Endothelial cell of umbilical vein (primary cell): ENCODE measurements around the gene HSD17B2. TPM values are rescaled to one million over a fixed set of nuclear protein-coding genes. Genes with fewer than 3 reads are reported as not detected.

Source experiments
- BruUV-seq: library from RNA; stranded (reverse); fragments of 400-500 nt; replicated peaks from 2 replicates; lab custom pipeline; 2021; lab: Mats Ljungman, UMichigan
- CTCF ChIA-PET: fragments of 300-600, 350-600 bp; sonication (Branson Sonifier 250); formaldehyde crosslinking; loops from one replicate; lab custom pipeline; 2021; ENCODE audit warnings: antibody characterized with exemption, inconsistent platforms; lab: Charles Lee
- POLR2A ChIA-PET: fragments of 300-600, 350-600 bp; sonication (Branson Sonifier 250); formaldehyde crosslinking; loops from one replicate; lab custom pipeline; 2021; ENCODE audit warnings: antibody characterized with exemption, inconsistent platforms; lab: Charles Lee
- DNase-seq: peaks from one replicate; pipeline ENCODE4 v3.0.0-alpha.2; 2011; ENCODE audit warnings: low read depth, low spot score
- FAIRE-seq: peaks from 2 replicates; lab custom pipeline; 2011; peaks lifted over from hg19 to GRCh38; lab: Jason Lieb, UNC
- H2AFZ ChIP-seq: 2 replicates; pipeline ENCODE4 v1.6.0; 2012; ENCODE audit warnings: low read depth, low read length, control low read depth, inconsistent platforms
- H3K27ac ChIP-seq: 2 replicates; pipeline ENCODE4 v1.5.1; 2011; ENCODE audit warnings: low read depth, mild to moderate bottlenecking, control low read depth, low read length, moderate library complexity; ENCODE audit not compliant: insufficient read depth
- H3K27me3 ChIP-seq, 2 experiments: 2 replicates each; pipeline versions ENCODE4 v1.6.0 to v1.6.1; 2011; ENCODE audit warnings: low read length in 2 of 2, mixed read lengths in 1 of 2; ENCODE audit not compliant: control insufficient read depth in 2 of 2, insufficient read depth in 2 of 2
- H3K36me3 ChIP-seq, 2 experiments: 2 replicates in 1 of 2; 3 replicates in 1 of 2; pipeline ENCODE4 v1.5.1; 2011; ENCODE audit warnings: low read length in 2 of 2, mild to moderate bottlenecking in 1 of 2, moderate library complexity in 1 of 2; ENCODE audit not compliant: control insufficient read depth in 2 of 2, insufficient read depth in 2 of 2; ENCODE audit errors: extremely low read depth in 1 of 2
- H3K4me1 ChIP-seq: 3 replicates; pipeline ENCODE4 v1.5.1; 2011; ENCODE audit warnings: mild to moderate bottlenecking, low read length; ENCODE audit not compliant: control insufficient read depth, insufficient read depth; ENCODE audit errors: extremely low read depth
- H3K4me2 ChIP-seq: 2 replicates; pipeline ENCODE4 v1.6.1; 2011; ENCODE audit warnings: low read length, control low read depth, mixed read lengths; ENCODE audit not compliant: insufficient read depth
- H3K4me3 ChIP-seq, 3 experiments: fragments of 200-600 bp in 1 of 3; sonication (generic), shearing (Covaris generic) in 1 of 3; replicated peaks in 1 of 3; 2 replicates each; pipeline ENCODE4 v1.5.1; 2011 to 2016; ENCODE audit warnings: control low read depth in 3 of 3, low read length in 3 of 3, mild to moderate bottlenecking in 2 of 3, inconsistent platforms in 1 of 3, low read depth in 1 of 3, moderate library complexity in 1 of 3; ENCODE audit not compliant: insufficient read depth in 1 of 3
- H3K79me2 ChIP-seq: 2 replicates; pipeline ENCODE4 v1.6.0; 2012; ENCODE audit warnings: low read length, inconsistent platforms; ENCODE audit not compliant: control insufficient read depth, insufficient read depth
- H3K9ac ChIP-seq: replicated peaks from 2 replicates; pipeline ENCODE3; 2011; ENCODE audit warnings: low read length, control low read depth; ENCODE audit not compliant: insufficient read depth; ENCODE audit errors: extremely low read depth
- H3K9me1 ChIP-seq: replicated peaks from 3 replicates; pipeline ENCODE4 v1.6.0; 2011; ENCODE audit warnings: mild to moderate bottlenecking, low read length; ENCODE audit not compliant: control insufficient read depth, insufficient read depth; ENCODE audit errors: extremely low read depth
- H3K9me3 ChIP-seq: replicated peaks from 2 replicates; pipeline ENCODE4 v1.5.1; 2012; ENCODE audit warnings: low read length, inconsistent platforms; ENCODE audit not compliant: control insufficient read depth, insufficient read depth
- H4K20me1 ChIP-seq: replicated peaks from 2 replicates; pipeline ENCODE3; 2011; ENCODE audit warnings: mild to moderate bottlenecking, low read length; ENCODE audit not compliant: control insufficient read depth, insufficient read depth; ENCODE audit errors: extremely low read depth
- CTCF ChIP-seq, 2 donors: IDR thresholded peaks; 1 replicate in 1 of 2; 2 replicates in 1 of 2; pipeline ENCODE4 v1.5.1; 2011; ENCODE audit warnings: low read length in 2 of 2, mild to moderate bottlenecking in 2 of 2, moderate library complexity in 2 of 2, control low read depth in 1 of 2, inconsistent platforms in 1 of 2, low read depth in 1 of 2; ENCODE audit not compliant: insufficient read depth in 1 of 2; ENCODE audit errors: extremely low read depth in 1 of 2
- EZH2 ChIP-seq: IDR thresholded peaks from 2 replicates; pipeline ENCODE4 v1.6.1; 2012; ENCODE audit warnings: borderline replicate concordance, low read depth, mild to moderate bottlenecking, moderate library complexity, low read length, inconsistent platforms; ENCODE audit not compliant: severe bottlenecking
- FOS ChIP-seq: IDR thresholded peaks from 2 replicates; pipeline ENCODE4 v1.6.1; 2011; ENCODE audit warnings: mild to moderate bottlenecking, low read length, moderate library complexity, borderline replicate concordance; ENCODE audit not compliant: insufficient read depth
- GATA2 ChIP-seq: IDR thresholded peaks from 2 replicates; pipeline ENCODE4 v1.7.0; 2011; ENCODE audit warnings: low read depth, mild to moderate bottlenecking, moderate library complexity, mixed read lengths, low read length; ENCODE audit not compliant: insufficient read length, insufficient read depth
- JUN ChIP-seq: IDR thresholded peaks from 2 replicates; pipeline ENCODE4 v1.6.1; 2011; ENCODE audit warnings: borderline replicate concordance, low read depth; ENCODE audit not compliant: insufficient read length, insufficient read depth
- MAX ChIP-seq: IDR thresholded peaks from 2 replicates; pipeline ENCODE4 v1.6.1; 2011; ENCODE audit not compliant: insufficient read depth, insufficient read length
- MYC ChIP-seq: IDR thresholded peaks from one replicate; pipeline ENCODE4 v1.6.1; 2011; ENCODE audit warnings: mild to moderate bottlenecking, low read depth, low read length
- POLR2A ChIP-seq: IDR thresholded peaks from 2 replicates; pipeline ENCODE4 v1.6.1; 2012; ENCODE audit warnings: low read depth, mild to moderate bottlenecking, control low read depth, low read length
- POLR2AphosphoS5 ChIP-seq: IDR thresholded peaks from 2 replicates; pipeline ENCODE4 v1.6.1; 2012; ENCODE audit warnings: low read depth, mild to moderate bottlenecking, control low read depth, low read length, moderate library complexity; ENCODE audit not compliant: insufficient read depth
- dilution Hi-C: fragments of 300-500 bp; cut with MboI; formaldehyde crosslinking; loops from one replicate; pipeline ENCODE4 v1.15.0; 2019; ENCODE audit warnings: low sequenced_read_pairs; ENCODE audit not compliant: extremely low pct_ligation_motif_present
- intact Hi-C: fragments of 100-400 bp; cut with micrococcal nuclease; formaldehyde crosslinking; loops from one replicate; pipeline ENCODE4 v1.10.0; 2022
- polyA plus RNA-seq, 4 experiments: library from polyadenylated mRNA; depleted of rRNA in 3 of 4; stranded (reverse) in 3 of 4; unstranded in 1 of 4; fragments of >200 nt; gene quantifications; 2 replicates each; pipeline versions ENCODE4 v1.2.1 to v1.2.3, GENCODE V29; 2011 to 2012; ENCODE audit warnings: missing spikeins in 1 of 4
- total RNA-seq: library from RNA; stranded (reverse); gene quantifications from 2 replicates; pipeline ENCODE4 v1.2.3, GENCODE V29; 2021

HSD17B2 gene
- total and polyA plus RNA-seq, 2 donors (not counting 3 experiments of a cell fraction or from before 2014, with no cell fraction given), result 1.2 to 4.5 TPM

- intact Hi-C loops (loop anchor here (1.0 kb wide), 5 partner anchors 19 to 233 kb away; no protein-coding TSS in a partner anchor), dilution Hi-C loops (no loop called here)
- H3K4me2 ChIP-seq, result peak overlapping the region; percentile 86
- no peaks in the 10 kb centered on the region for H3K27me3 ChIP-seq
- H3K4me3 ChIP-seq, result peak overlapping the region in 1 of 3 experiments; percentile 33
- no peaks in the 10 kb centered on the region for H3K79me2 ChIP-seq
- ChIA-PET CTCF (interaction anchor here (0.7 to 4.9 kb wide), 28 partner anchors 10 to 233 kb away, joined by 3 to 54 read pairs (median 4); partner anchors contain the start of genes MPHOSPH6 and SDR42E1), POLR2A (interaction anchor here (0.6 to 1.4 kb wide), 2 partner anchors 95 to 760 kb away, joined by 4 to 13 read pairs; no protein-coding TSS in a partner anchor)
- H3K4me1 ChIP-seq, result peaks cover 41% of the 10 kb centered on the region
- TF ChIP-seq CTCF (IDR thresholded peaks at IDR 0.05; ENCODE audit: extremely low read depth in 1 of 2, insufficient read depth in 1 of 2, low read depth in 1 of 2, low read length in 2 of 2), result peak; percentile 34 to 39
- TF ChIP-seq MYC, result no peak
- TF ChIP-seq EZH2, result no peak
- TF ChIP-seq POLR2A, result no peak
- peak; percentile 95 for TF ChIP-seq FOS
- TF ChIP-seq GATA2, result peak; percentile 96
- TF ChIP-seq JUN, result peak; percentile 86
- TF ChIP-seq POLR2AphosphoS5, result peak; percentile 74
- no peak for TF ChIP-seq MAX
- no peaks in the 10 kb centered on the region for H4K20me1 ChIP-seq
- BruUV-seq, result TSS peak; percentile 69
- peak overlapping the region; percentile 96 for H3K27ac ChIP-seq
- no peaks in the 10 kb centered on the region for H3K9me1 ChIP-seq
- H3K9ac ChIP-seq, result peak overlapping the region; percentile 60
- peak; percentile 100 for FAIRE-seq
- no peaks in the 10 kb centered on the region for H3K9me3 ChIP-seq
- no peaks in the 10 kb centered on the region for H3K36me3 ChIP-seq
- peak overlapping the region; percentile 39 for H2AFZ ChIP-seq
- peak; percentile 90 for DNase-seq
Measured at GRCh38 chr16:81996664-81997509, 38.2 kb upstream of the HSD17B2 start.
